ENCODE data around the gene VARS2.

DNA sequence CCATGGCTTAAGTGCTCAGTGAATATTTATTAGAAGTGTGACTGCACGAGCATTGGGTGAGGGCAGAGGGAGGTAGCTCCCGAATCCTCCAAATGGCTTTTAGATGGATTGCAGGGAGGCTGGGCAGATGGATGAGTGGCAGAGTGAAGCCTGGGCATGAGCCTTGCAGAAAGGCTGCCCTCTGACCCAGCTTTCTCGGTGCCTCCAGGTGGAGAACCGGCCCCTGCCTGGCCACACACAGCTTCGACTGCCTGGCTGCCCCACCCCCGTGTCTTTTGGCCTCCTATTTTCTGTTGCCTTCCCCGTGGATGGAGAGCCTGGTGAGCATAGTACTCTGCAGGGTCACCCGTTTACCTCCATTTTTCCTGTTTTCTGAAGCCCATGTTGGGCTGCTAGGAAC lies 3.4 kb downstream of the VARS2 start:
- no peak for TF ChIP-seq CTCF (conservative IDR thresholded peaks at IDR 0.05)
- no peak for TF ChIP-seq EZH2 (IDR thresholded peaks at IDR 0.05; ENCODE audit: low read depth)

All from PC-9 (cell line).